GM12891 (cell line): Measurements from ENCODE around the gene GPRC5B.

Experiments used
- PAX5 ChIP-seq: IDR thresholded peaks from 2 replicates; pipeline ENCODE4 v1.6.1; 2011; ENCODE audit warnings: low read length, moderate library complexity, mild to moderate bottlenecking; ENCODE audit not compliant: insufficient read depth, severe bottlenecking
- POLR2A ChIP-seq: IDR thresholded peaks from 2 replicates; pipeline ENCODE4 v1.6.1; 2011; ENCODE audit warnings: low read depth, low read length, control low read depth
- POLR2AphosphoS5 ChIP-seq: IDR thresholded peaks from 2 replicates; pipeline ENCODE4 v1.6.1; 2011; ENCODE audit warnings: low read depth, low read length, control low read depth
- POU2F2 ChIP-seq: IDR thresholded peaks from 2 replicates; pipeline ENCODE4 v1.6.1; 2011; ENCODE audit warnings: low read depth, mild to moderate bottlenecking, control low read depth, low read length, moderate library complexity
- SPI1 ChIP-seq: IDR thresholded peaks from 2 replicates; pipeline ENCODE4 v1.6.1; 2011; ENCODE audit warnings: low read depth, low read length, control low read depth
- TAF1 ChIP-seq: IDR thresholded peaks from 2 replicates; pipeline ENCODE4 v1.6.1; 2011; ENCODE audit warnings: low read depth, low read length, control low read depth

GRCh38 chr16:19848756-19849155 is 35.9 kb downstream of the GPRC5B start:
- TF ChIP-seq TAF1 (no peak), SPI1 (no peak), POLR2AphosphoS5 (no peak), POLR2A (no peak), POU2F2 (no peak), PAX5 (no peak)
